HepG2 (cell line): Measurements from ENCODE around the gene C17orf75. TPM values are rescaled to one million over a fixed set of nuclear protein-coding genes. Genes with fewer than 3 reads are reported as not detected.

Source experiments
- ATAC-seq: fragments of 200-7000 bp; cut with Tn5 transposase; 3 replicates; pipeline ENCODE4 v1.9.1; 2020; ENCODE audit warnings: mild to moderate bottlenecking, moderate library complexity
- BruUV-seq: library from RNA; stranded (reverse); fragments of 400-500 nt; replicated peaks from 2 replicates; lab custom pipeline; 2021; lab: Mats Ljungman, UMichigan
- CTCF ChIA-PET: fragments of 300-600 bp; formaldehyde crosslinking; extraction: SDS; loops from one replicate; lab custom pipeline; 2021; ENCODE audit warnings: low total read pairs, inconsistent platforms, low intra/inter-chr PET ratio; lab: Yijun Ruan, JAX
- POLR2A ChIA-PET: fragments of 350-600 bp; sonication (Branson Sonifier 250); formaldehyde crosslinking; loops from one replicate; lab custom pipeline; 2020; ENCODE audit warnings: antibody characterized with exemption, inconsistent platforms; lab: Yijun Ruan, JAX
- DNase-seq: peaks from one replicate; pipeline ENCODE4 v3.0.0-alpha.2; 2015; ENCODE audit warnings: low spot score
- FAIRE-seq: peaks from 3 replicates; lab custom pipeline; 2011; peaks lifted over from hg19 to GRCh38; lab: Jason Lieb, UNC
- H2AFZ ChIP-seq: one replicate; pipeline ENCODE4 v1.6.1; 2011; ENCODE audit warnings: low read length, inconsistent platforms
- H3K27ac ChIP-seq: fragments of 300-600 bp; 3 replicates; pipeline ENCODE4 v1.8.0; 2011; ENCODE audit warnings: mixed run types, mild to moderate bottlenecking, mixed read lengths, low read length, inconsistent platforms; ENCODE audit not compliant: insufficient read depth; ENCODE audit errors: extremely low read length
- H3K27me3 ChIP-seq, 2 experiments: fragments of 200-600 bp in 1 of 2; 2 replicates in 1 of 2; 3 replicates in 1 of 2; pipeline versions ENCODE4 v1.6.0 to v1.8.0; 2011; ENCODE audit warnings: low read length in 2 of 2, mild to moderate bottlenecking in 2 of 2, moderate library complexity in 2 of 2, inconsistent platforms in 1 of 2; ENCODE audit not compliant: insufficient read depth in 2 of 2, control insufficient read depth in 1 of 2
- H3K36me3 ChIP-seq, 2 experiments: fragments of 200-600 bp in 1 of 2; replicated peaks in 1 of 2; 2 replicates in 1 of 2; 3 replicates in 1 of 2; pipeline versions ENCODE4 v1.5.1 to v1.8.0; 2011; ENCODE audit warnings: low read length in 2 of 2, inconsistent platforms in 1 of 2; ENCODE audit not compliant: insufficient read depth in 2 of 2, control insufficient read depth in 1 of 2
- H3K4me1 ChIP-seq: 2 replicates; pipeline ENCODE4 v1.5.1; 2012; ENCODE audit warnings: low read length, inconsistent platforms; ENCODE audit not compliant: insufficient read depth
- H3K4me2 ChIP-seq: 2 replicates; pipeline ENCODE4 v1.6.0; 2011; ENCODE audit warnings: low read depth, low read length, inconsistent platforms
- H3K4me3 ChIP-seq, 3 experiments: fragments of 200-600 bp in 1 of 3; sonication (generic), shearing (Covaris generic) in 1 of 3; replicated peaks in 1 of 3; 2 replicates each; pipeline ENCODE4 v1.5.1; 2011 to 2016; ENCODE audit warnings: low read length in 3 of 3, inconsistent platforms in 2 of 3, low read depth in 2 of 3, mild to moderate bottlenecking in 2 of 3, control low read depth in 1 of 3, mixed read lengths in 1 of 3; ENCODE audit not compliant: insufficient read depth in 1 of 3
- H3K79me2 ChIP-seq: one replicate; pipeline ENCODE4 v1.6.1; 2011; ENCODE audit warnings: low read length, inconsistent platforms; ENCODE audit not compliant: insufficient read depth
- H3K9ac ChIP-seq: 2 replicates; pipeline ENCODE4 v1.6.0; 2011; ENCODE audit warnings: mild to moderate bottlenecking, low read depth, low read length, inconsistent platforms; ENCODE audit not compliant: insufficient read depth
- H3K9me3 ChIP-seq: 2 replicates; pipeline ENCODE4 v1.5.1; 2012; ENCODE audit warnings: mild to moderate bottlenecking, low read length
- H4K20me1 ChIP-seq: 2 replicates; pipeline ENCODE4 v1.6.0; 2011; ENCODE audit warnings: inconsistent platforms, mild to moderate bottlenecking, low read length, moderate library complexity; ENCODE audit not compliant: insufficient read depth
- ATF2 ChIP-seq: sonication (generic); formaldehyde crosslinking; IDR thresholded peaks from 2 replicates; pipeline ENCODE4 v1.4.0; 2020; ENCODE audit warnings: missing genetic modification reagents
- PRDM10 ChIP-seq: sonication (generic); formaldehyde crosslinking; IDR thresholded peaks from 2 replicates; pipeline ENCODE4 v1.4.0; 2020; ENCODE audit warnings: low read depth, missing genetic modification reagents
- SYNCRIP ChIP-seq: fragments of 200-400 bp; formaldehyde crosslinking; IDR thresholded peaks from 2 replicates; pipeline ENCODE4 v1.6.1; 2018; ENCODE audit warnings: mild to moderate bottlenecking, low read depth, low read length; ENCODE audit not compliant: insufficient read depth
- TRIM24 ChIP-seq: sonication (generic); formaldehyde crosslinking; IDR thresholded peaks from 2 replicates; pipeline ENCODE4 v1.8.0; 2022; ENCODE audit warnings: mild to moderate bottlenecking, missing genetic modification reagents
- ZNF318 ChIP-seq: sonication (generic); formaldehyde crosslinking; IDR thresholded peaks from 2 replicates; pipeline ENCODE4 v1.4.0; 2020; ENCODE audit warnings: mild to moderate bottlenecking, missing genetic modification reagents
- ZNF792 ChIP-seq: IDR thresholded peaks from 2 replicates; pipeline ENCODE4 v1.6.1; 2016
- ZNF83 ChIP-seq: sonication (generic); formaldehyde crosslinking; IDR thresholded peaks from 2 replicates; pipeline ENCODE4 v1.4.0; 2020; ENCODE audit warnings: missing genetic modification reagents, mild to moderate bottlenecking, borderline replicate concordance
- WGBS: methylation state at CpG from one replicate; pipeline ENCODE4 v1.1.6; 2017; ENCODE audit warnings: low lambda C conversion rate; 5-methylcytosine and 5-hydroxymethylcytosine counted together
- in situ Hi-C: cut with HindIII; loops from 2 replicates; pipeline ENCODE4 v1.10.0; 2017; ENCODE audit warnings: low pct_unique_long_range_greater_than_20kb; ENCODE audit not compliant: extremely low pct_ligation_motif_present
- intact Hi-C: fragments of 100-400 bp; cut with micrococcal nuclease; formaldehyde crosslinking; loops from one replicate; pipeline ENCODE4 v1.10.0; 2022; ENCODE audit not compliant: unreplicated experiment
- polyA plus RNA-seq, 8 experiments: library from polyadenylated mRNA; depleted of rRNA in 3 of 8; stranded (reverse) in 7 of 8; unstranded in 1 of 8; fragments of >200 nt; fragmentation: Illumina TruSeq in 4 of 8; extraction: Trizol in 4 of 8; gene quantifications; 2 replicates each; pipeline versions ENCODE4 v1.2.1 to v1.2.3, GENCODE V29; 2011 to 2016; ENCODE audit warnings: low read depth in 4 of 8, missing spikeins in 1 of 8, mixed read lengths in 1 of 8; ENCODE audit not compliant: insufficient read depth in 1 of 8
- total RNA-seq, 5 experiments: library from RNA; depleted of rRNA; stranded (reverse); fragments of >200 nt; fragmentation: Illumina TruSeq; extraction: Trizol; gene quantifications; 2 replicates each; pipeline ENCODE4 v1.2.3, GENCODE V29; 2016; ENCODE audit warnings: low read depth in 1 of 5

The C17orf75 gene
- total and polyA plus RNA-seq, 2 of the 13 experiments (the other 11 are each of a cell fraction or from before 2014, with no cell fraction given) = 16.2 to 33.0 TPM

- no peak for FAIRE-seq
- CTCF ChIA-PET = no interaction called here
- TF ChIP-seq ZNF318 (CRISPR knock-in tag) (no peak), ZNF83 (no peak), TRIM24 (CRISPR knock-in tag) (no peak), SYNCRIP (no peak), ZNF792 (CRISPR knock-in tag) (no peak), ATF2 (CRISPR knock-in tag) (no peak), PRDM10 (CRISPR knock-in tag) (no peak)
Measured at GRCh38 chr17:32330147-32330546, 11.8 kb downstream of the C17orf75 start.

More at GRCh38 chr17:32330147-32330546, 11.8 kb downstream of the C17orf75 start:
- no peak overlapping the region for H3K4me3 ChIP-seq
- H3K4me2 ChIP-seq = no peak overlapping the region
- DNase-seq = no peak
- H3K36me3 ChIP-seq = peaks cover 3 to 11% of the 10 kb centered on the region in 2 experiments; a peak in 3 of 5 replicates
- in situ Hi-C loops (no loop called here), intact Hi-C loops (no loop called here)
- no peaks in the 10 kb centered on the region for H3K27me3 ChIP-seq
- no peaks in the 10 kb centered on the region for H3K79me2 ChIP-seq
- H3K4me1 ChIP-seq = peaks cover 19% of the 10 kb centered on the region
- POLR2A ChIA-PET = interaction anchor here (1.2 to 1.5 kb wide), 2 partner anchors 11 to 110 kb away, joined by 3 to 5 read pairs; partner anchors contain the start of gene C17orf75
- no TSS peak for BruUV-seq
- no peaks in the 10 kb centered on the region for H3K9me3 ChIP-seq
- H3K27ac ChIP-seq = no peak overlapping the region
- H4K20me1 ChIP-seq = no peaks in the 10 kb centered on the region
- H2AFZ ChIP-seq = no peak overlapping the region
- H3K9ac ChIP-seq = no peak overlapping the region
- 73% methylated on average over 3 of the region's 3 CpGs for WGBS
- ATAC-seq = no peak
